Mucosa of descending colon (tissue), 3 donors: ENCODE data around the gene CLSTN2. TPM values are rescaled to one million over a fixed set of nuclear protein-coding genes. Genes with fewer than 3 reads are reported as not detected.

Experiments
- ATAC-seq: fragments of 200-7000 bp; cut with Tn5 transposase; one replicate; pipeline ENCODE4 v1.9.1; 2020; ENCODE audit warnings: mild to moderate bottlenecking, moderate library complexity
- DNase-seq, 3 donors: peaks; one replicate each; pipeline ENCODE4 v3.0.0-alpha.2; 2020
- H3K36me3 ChIP-seq: fragments of 200-600 bp; one replicate; pipeline ENCODE4 v1.8.0; 2021; ENCODE audit warnings: low read depth, mild to moderate bottlenecking
- H3K4me1 ChIP-seq: fragments of 200-600 bp; one replicate; pipeline ENCODE4 v1.8.0; 2021; ENCODE audit warnings: low read depth, mild to moderate bottlenecking
- H3K4me3 ChIP-seq: fragments of 200-600 bp; one replicate; pipeline ENCODE4 v1.8.0; 2021; ENCODE audit warnings: mild to moderate bottlenecking
- H3K9me3 ChIP-seq: fragments of 200-600 bp; one replicate; pipeline ENCODE4 v1.8.0; 2021; ENCODE audit warnings: mild to moderate bottlenecking
- CTCF ChIP-seq: fragments of 200-600 bp; IDR thresholded peaks from one replicate; pipeline ENCODE4 v1.8.0; 2022; ENCODE audit warnings: antibody characterized with exemption, mild to moderate bottlenecking
- intact Hi-C, 2 donors: fragments of 100-400 bp; cut with DNase I in 1 of 2; cut with micrococcal nuclease in 1 of 2; formaldehyde crosslinking; loops; one replicate each; pipeline versions ENCODE4 v1.11.0 to v1.11.1; 2022; cut with DNase I, micrococcal nuclease
- total RNA-seq, 3 donors: library from RNA; stranded (reverse); fragmentation: NEBNext Ultra II Directional in 2 of 3; extraction: Animal tissue kit (Norgen Biotek cat#: 25700) in 2 of 3; gene quantifications; one replicate each; pipeline versions ENCODE4 v1.2.1 to v1.2.4, GENCODE V29; 2021 to 2023
- donor health status: DM: no; HTN: no; CAD: no; lungs with moderate emphysema.
- donor health status: DM: no; HTN: no; CAD: no.
- donor health status: DM: no; HTN: yes; CAD: no.

CLSTN2 gene
- total RNA-seq, 3 donors from 2014 or later: 0.90 to 5.3 (median 2.5) TPM

DNA sequence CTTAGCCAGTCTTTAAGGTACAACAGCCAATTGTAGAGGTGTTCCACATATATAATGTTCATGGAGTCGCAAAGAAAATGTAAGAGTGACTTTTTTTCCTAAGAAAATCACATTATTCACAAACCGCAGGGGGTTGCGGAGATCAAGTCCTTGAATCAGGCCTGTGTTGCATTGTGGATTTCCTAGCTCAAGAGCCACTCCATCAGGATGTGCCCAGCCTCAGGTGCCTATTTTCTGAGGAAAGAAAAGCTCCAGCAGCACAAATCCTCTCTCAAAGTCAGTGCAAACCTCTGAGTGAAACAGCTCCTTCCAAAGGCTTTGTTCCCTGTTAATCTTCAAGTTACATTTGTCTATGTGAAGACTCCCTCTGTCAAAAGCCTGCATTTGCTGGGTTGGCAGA is 349.4 kb downstream of the CLSTN2 start:
- H3K4me1 ChIP-seq: no peaks in the 10 kb centered on the region
- no peaks in the 10 kb centered on the region for H3K36me3 ChIP-seq
- intact Hi-C loops: no loop called here
- no peaks in the 10 kb centered on the region for H3K9me3 ChIP-seq
- no peak overlapping the region for H3K4me3 ChIP-seq
- no peak for DNase-seq
- no peak for ATAC-seq
- no peak for TF ChIP-seq CTCF

- Histone ChIP-seq H3K4me3 (no peak overlapping the region), H3K9me3 (no peaks in the 10 kb centered on the region), H3K36me3 (no peaks in the 10 kb centered on the region), H3K4me1 (no peaks in the 10 kb centered on the region)
- DNase-seq (no peak), ATAC-seq (no peak)
- no peak for TF ChIP-seq CTCF
- intact Hi-C loops: no loop called here
Measured at GRCh38 chr3:140285380-140285779, 350.4 kb downstream of the CLSTN2 start.

GRCh38 chr3:140288595-140288994 is 353.6 kb downstream of the CLSTN2 start:
- no peaks in the 10 kb centered on the region for H3K9me3 ChIP-seq
- TF ChIP-seq CTCF: no peak
- ATAC-seq: no peak
- intact Hi-C loops: no loop called here
- H3K36me3 ChIP-seq: no peaks in the 10 kb centered on the region
- DNase-seq: no peak
- H3K4me1 ChIP-seq: no peaks in the 10 kb centered on the region
- H3K4me3 ChIP-seq: no peak overlapping the region

GRCh38 chr3:140290105-140290504 is 355.1 kb downstream of the CLSTN2 start:
- no peak for ATAC-seq
- no peak overlapping the region for H3K4me3 ChIP-seq
- DNase-seq: no peak
- H3K4me1 ChIP-seq: no peaks in the 10 kb centered on the region
- no peaks in the 10 kb centered on the region for H3K9me3 ChIP-seq
- intact Hi-C loops: no loop called here
- TF ChIP-seq CTCF: no peak
- no peaks in the 10 kb centered on the region for H3K36me3 ChIP-seq

- no peak for ATAC-seq
- H3K36me3 ChIP-seq: no peaks in the 10 kb centered on the region
- no peaks in the 10 kb centered on the region for H3K4me1 ChIP-seq
- no peak for TF ChIP-seq CTCF
- intact Hi-C loops: no loop called here
- no peak for DNase-seq
- no peak overlapping the region for H3K4me3 ChIP-seq
- H3K9me3 ChIP-seq: no peaks in the 10 kb centered on the region
Measured at GRCh38 chr3:140292170-140292569, 357.2 kb downstream of the CLSTN2 start.

DNA sequence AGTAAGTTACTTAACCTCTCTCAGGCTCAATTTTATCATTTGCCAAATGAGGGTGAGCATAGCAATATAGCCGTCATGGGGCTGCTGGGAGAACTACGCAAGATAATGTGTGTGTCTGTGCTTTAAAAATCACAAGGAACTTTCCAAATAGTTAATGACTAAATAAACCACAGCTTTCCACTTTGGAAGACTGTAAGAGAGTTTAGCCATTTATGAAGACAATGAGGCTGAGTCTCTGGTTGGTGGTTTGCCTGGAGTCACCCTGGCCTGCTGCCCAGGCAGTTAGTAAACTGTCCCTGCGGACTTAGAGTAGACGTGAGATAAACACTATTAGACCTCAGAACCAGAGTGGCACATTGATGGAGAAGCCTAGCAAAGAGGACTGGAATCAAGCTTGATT is 357.7 kb downstream of the CLSTN2 start:
- ATAC-seq: peak; percentile 43
- DNase-seq: peak; percentile 31 to 56 (median 42)
- no peak overlapping the region for H3K4me3 ChIP-seq
- no peaks in the 10 kb centered on the region for H3K9me3 ChIP-seq
- no peaks in the 10 kb centered on the region for H3K4me1 ChIP-seq
- no peak for TF ChIP-seq CTCF
- intact Hi-C loops: no loop called here
- H3K36me3 ChIP-seq: no peaks in the 10 kb centered on the region
